ES-I3 (cell line): ENCODE measurements around the gene DIPK1A.
"Not testable (repeated sequence)": the region's sequence is repeated elsewhere in the genome, so short reads cannot be mapped to it uniquely, and the experiment has no call there.

Source experiments
- H3K36me3 ChIP-seq: 2 replicates; pipeline ENCODE4 v1.6.1; 2013; ENCODE audit warnings: mild to moderate bottlenecking, low read length, control low read depth, moderate library complexity; ENCODE audit not compliant: insufficient read depth
- H3K4me1 ChIP-seq: 2 replicates; pipeline ENCODE4 v1.6.1; 2013; ENCODE audit warnings: mild to moderate bottlenecking, control low read depth, low read length; ENCODE audit not compliant: insufficient read depth
- H3K9ac ChIP-seq: 2 replicates; pipeline ENCODE4 v1.6.1; 2013; ENCODE audit warnings: low read depth, mild to moderate bottlenecking, low read length, moderate library complexity
- H3K9me3 ChIP-seq: 2 replicates; pipeline ENCODE4 v1.6.1; 2013; ENCODE audit warnings: mild to moderate bottlenecking, low read length, moderate library complexity; ENCODE audit not compliant: control insufficient read depth, insufficient read depth

The DIPK1A gene

DNA sequence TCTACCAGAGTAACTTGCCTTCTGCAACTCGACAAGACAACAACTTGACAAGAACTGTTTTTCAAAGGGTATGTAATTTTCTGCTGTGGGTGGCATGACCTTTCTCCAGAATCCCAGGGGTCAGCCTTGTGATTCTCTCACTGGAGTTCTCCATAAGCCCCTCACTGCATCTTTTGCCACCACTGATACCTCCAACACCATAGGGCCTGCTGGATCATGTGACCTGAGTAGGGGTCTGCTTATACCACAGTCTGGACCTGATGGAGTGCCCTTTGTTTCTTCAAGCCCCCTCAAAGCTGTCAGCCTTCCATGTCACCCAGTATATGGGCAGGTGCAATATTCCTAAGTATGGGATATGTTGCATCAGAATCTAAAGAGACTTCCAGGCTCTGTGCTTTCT is 31.6 kb upstream of the DIPK1A start:
- Histone ChIP-seq H3K9me3 (no peaks in the 10 kb centered on the region), H3K4me1 (no peaks in the 10 kb centered on the region; the same call in 1 of the 2 replicates), H3K9ac (no peak overlapping the region), H3K36me3 (no peaks in the 10 kb centered on the region)

DNA sequence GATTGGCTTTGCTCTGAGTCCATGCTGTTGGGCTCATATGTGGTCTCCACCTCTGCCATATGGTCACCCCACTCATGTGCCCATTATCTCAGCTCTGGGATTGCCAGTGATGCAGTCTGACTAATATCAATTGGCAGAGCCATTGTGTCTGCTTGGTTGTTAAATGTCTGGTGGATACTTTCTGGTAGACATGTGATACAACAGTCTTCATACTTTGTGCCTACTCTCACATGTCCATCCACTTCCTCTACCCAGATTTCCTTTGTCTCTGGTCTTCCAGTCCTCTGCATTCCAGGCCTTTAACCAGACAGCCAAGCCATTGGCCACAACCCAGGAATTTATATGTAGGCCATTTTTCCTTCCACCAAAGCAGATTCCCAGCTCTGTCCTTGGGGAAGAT is 30.8 kb upstream of the DIPK1A start:
- H3K9ac ChIP-seq: no peak overlapping the region
- H3K9me3 ChIP-seq: no peaks in the 10 kb centered on the region
- no peaks in the 10 kb centered on the region for H3K36me3 ChIP-seq
- H3K4me1 ChIP-seq: no peaks in the 10 kb centered on the region; the same call in 1 of the 2 replicates

DNA sequence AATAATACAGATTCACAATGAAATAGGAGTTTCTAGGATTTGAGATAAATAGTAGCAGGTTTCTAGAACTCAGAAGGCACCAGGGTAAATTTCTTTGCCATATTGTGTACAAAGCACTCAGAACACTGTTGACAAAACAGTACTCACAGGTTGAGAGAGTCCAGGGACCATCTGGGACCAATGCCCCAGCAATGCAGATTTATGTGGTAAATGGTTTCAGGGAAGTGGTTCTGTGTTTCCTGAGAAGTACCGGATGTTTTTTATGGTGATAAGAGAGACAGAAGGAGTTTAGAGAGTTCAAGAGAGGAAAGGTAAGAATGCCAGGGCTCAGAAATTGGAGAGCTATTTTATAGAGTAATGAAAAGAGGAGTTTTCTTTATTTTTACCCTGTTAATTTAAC is 29.6 kb upstream of the DIPK1A start:
- no peaks in the 10 kb centered on the region for H3K36me3 ChIP-seq
- no peaks in the 10 kb centered on the region; the same call in 1 of the 2 replicates for H3K4me1 ChIP-seq
- no peak overlapping the region for H3K9ac ChIP-seq
- H3K9me3 ChIP-seq: no peaks in the 10 kb centered on the region

DNA sequence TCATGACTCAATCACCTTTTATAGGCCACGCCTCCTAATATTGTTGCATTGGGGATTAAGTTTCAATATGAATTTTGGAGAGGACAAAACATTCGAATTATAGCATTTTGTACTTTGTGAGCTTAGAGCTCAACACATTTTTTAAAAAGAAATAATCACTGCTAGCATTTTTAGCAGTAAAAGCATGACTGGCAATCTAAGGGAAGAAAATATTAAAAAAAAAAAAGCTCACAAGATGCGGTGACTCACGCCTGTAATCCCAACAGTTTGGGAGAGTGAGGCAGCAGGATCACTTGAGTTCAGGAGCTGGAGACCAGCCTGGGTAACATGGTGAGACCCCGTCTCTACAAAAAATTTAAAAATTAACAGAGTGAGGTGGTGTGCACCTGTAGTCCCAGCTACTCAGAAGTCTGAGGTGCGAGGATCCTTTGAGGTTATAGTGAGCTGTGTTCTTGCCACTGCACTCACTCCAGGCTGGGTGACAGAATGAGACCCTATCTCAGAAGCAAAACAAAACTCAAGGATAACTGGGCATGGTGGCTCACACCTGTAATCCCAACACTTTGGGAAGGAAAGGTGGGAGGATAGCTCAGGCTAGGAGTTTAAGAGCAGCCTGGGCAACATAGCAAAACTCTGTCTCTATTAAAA is 28.8 kb upstream of the DIPK1A start:
- Histone ChIP-seq H3K36me3 (no peaks in the 10 kb centered on the region), H3K9me3 (no peaks in the 10 kb centered on the region), H3K9ac (no peak overlapping the region), H3K4me1 (no peaks in the 10 kb centered on the region)

DNA sequence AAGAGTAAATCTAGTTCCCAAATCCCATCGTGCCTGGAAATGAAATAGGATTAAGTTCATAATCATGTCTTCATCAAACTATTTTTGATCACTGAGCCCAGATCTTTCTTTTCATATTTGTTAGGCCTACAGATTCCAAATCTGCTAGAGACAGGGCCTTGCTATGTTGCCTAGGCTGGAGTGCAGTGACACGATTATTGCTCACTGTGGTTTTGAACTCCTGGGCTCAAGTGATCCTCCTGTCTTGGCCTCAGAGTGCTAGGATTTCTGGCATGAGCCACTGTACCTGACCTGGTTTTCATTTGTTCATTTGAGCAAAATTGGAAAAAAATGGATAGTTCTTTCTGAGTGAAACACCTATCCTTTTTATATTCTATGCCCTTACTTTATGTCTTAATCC is 28.0 kb upstream of the DIPK1A start:
- Histone ChIP-seq H3K9ac (no peak overlapping the region), H3K9me3 (no peaks in the 10 kb centered on the region), H3K4me1 (no peaks in the 10 kb centered on the region), H3K36me3 (no peaks in the 10 kb centered on the region)

DNA sequence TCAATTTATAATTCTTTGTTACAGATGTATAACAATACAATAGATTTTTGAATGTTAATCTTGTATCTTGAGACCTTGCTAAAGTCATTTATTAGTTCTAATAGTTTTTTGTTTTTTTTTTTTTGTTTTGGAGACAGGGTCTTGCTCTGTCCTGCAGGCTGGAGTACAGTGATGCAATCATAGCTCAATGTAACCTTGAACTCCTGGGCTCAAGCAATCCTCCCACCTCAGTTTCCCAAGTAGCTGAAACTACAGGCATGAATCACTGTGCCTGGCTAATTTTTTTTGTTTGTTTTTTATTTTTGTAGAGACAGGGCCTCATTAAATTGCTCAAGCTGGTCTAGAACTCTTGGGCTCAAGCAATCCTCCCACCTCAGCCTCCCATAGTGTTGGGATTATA is 26.2 kb upstream of the DIPK1A start:
- H3K36me3 ChIP-seq: no peaks in the 10 kb centered on the region
- H3K9ac ChIP-seq: no peak overlapping the region
- no peaks in the 10 kb centered on the region for H3K9me3 ChIP-seq
- H3K4me1 ChIP-seq: no peaks in the 10 kb centered on the region

DNA sequence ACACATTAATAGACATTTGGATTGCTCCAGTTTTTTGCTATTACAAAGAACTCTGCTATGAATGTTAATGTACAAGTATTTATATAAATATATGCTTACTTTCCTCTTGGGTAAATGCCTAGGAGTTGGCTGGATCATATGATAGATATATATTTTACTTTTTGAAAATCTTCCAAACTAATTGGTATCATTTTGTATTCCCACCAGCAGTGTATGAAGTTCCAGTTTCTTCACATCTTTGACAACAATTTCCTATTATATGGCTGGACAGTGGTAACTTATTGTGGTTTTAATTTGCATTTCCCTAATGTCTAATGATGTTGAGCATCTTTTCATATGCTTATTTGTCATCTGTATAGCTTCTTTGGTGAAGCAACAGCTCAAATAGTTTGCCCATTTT is 23.8 kb upstream of the DIPK1A start:
- H3K9ac ChIP-seq: no peak overlapping the region
- no peaks in the 10 kb centered on the region for H3K9me3 ChIP-seq
- H3K36me3 ChIP-seq: no peaks in the 10 kb centered on the region
- H3K4me1 ChIP-seq: no peaks in the 10 kb centered on the region

DNA sequence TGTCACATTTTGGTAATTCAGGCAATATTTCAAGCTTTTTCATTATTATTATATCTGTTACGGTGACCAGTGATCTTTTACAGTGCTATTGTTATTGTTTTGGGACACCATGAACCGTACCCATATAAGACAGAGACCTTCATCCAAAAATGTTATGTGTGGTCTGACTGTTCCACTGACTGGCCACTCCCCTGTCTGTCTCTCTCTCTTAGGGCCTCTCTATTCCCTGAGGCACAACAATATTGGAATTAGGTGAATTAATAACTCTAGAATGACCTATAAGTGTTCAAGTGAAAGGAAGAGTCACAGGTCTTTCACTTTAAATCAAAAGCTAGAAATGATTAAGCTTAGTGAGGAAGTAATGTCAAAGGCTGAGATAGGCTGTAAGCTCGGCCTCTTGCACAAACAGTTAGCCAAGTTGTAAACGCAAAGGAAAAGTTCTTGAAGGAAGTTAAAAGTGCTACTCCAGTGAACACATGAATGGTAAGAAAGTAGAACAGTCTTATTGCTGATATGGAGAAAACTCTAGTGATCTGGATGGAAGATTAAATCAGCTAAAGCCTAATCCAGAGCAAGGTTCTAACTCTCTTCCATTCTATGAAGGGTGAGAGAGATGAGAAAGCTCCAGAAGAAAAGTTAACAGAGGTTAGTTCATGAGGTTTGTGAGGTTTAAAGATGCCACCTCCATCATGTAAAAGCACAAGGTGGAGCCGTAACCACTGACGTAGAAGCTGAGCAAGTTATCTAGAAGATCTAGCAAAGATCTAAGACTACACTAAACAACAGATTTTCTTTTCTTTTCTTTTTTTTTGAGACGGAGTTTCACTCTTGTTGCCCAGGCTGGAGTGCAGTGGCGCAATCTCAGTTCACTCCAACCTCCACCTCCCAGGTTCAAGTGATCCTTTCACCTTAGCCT is 19.7 kb upstream of the DIPK1A start:
- Histone ChIP-seq H3K4me1 (no peaks in the 10 kb centered on the region), H3K9me3 (no peaks in the 10 kb centered on the region), H3K9ac (no peak overlapping the region), H3K36me3 (no peaks in the 10 kb centered on the region)

DNA sequence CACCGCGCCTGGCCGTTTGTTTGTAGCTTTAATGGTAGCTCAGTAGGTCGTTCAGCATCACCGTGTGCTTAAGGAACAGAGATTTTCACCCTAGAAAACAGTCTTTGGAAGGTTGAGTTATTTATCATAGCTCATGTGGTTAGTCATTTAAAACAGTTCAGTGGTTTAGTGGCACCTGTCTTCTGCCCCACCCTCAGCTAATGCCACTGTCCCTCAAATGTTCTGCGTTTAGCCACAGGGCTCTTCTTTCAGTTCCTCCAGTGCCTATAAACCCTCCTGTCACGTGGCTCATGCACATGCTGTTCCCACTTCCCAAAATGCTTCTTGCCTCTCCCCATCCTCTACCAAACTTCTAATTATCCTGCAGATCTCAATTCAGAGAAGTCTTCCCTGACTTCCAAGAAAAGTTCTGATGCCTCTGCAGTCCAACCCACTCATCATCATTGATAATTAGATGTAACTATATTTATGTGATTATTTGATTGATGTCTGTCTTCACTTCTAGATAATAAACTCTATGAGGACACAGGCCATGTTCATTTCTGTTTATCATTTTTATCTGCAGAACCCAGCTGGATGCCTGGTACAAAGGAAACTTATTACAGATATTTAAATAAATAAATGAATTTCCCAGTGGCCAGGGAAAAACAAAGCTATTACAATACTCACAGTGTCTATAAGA is 14.4 kb upstream of the DIPK1A start:
- Histone ChIP-seq H3K36me3 (no peaks in the 10 kb centered on the region), H3K4me1 (peaks cover 7% of the 10 kb centered on the region), H3K9ac (no peak overlapping the region), H3K9me3 (no peaks in the 10 kb centered on the region)

DNA sequence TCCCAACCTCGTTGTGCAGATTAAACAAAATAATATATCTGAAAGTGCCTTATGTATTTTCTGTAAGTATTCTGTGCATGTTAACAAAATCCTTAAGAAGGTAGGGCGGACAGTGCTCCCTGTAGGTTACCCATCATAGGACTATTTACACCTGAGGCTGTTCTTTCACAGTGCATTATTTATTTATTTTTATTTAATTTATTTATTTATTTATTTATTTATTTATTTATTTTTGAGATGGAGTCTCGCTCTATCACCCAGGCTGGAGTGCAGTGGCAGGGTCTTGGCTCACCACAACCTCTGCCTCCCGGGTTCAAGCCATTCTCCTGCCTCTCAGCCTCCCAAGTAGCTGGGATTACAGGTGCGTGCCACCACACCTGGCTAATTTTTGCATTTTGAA is 12.8 kb upstream of the DIPK1A start:
- H3K4me1 ChIP-seq, H3K9ac ChIP-seq, H3K9me3 ChIP-seq, H3K36me3 ChIP-seq: not testable (repeated sequence)

DNA sequence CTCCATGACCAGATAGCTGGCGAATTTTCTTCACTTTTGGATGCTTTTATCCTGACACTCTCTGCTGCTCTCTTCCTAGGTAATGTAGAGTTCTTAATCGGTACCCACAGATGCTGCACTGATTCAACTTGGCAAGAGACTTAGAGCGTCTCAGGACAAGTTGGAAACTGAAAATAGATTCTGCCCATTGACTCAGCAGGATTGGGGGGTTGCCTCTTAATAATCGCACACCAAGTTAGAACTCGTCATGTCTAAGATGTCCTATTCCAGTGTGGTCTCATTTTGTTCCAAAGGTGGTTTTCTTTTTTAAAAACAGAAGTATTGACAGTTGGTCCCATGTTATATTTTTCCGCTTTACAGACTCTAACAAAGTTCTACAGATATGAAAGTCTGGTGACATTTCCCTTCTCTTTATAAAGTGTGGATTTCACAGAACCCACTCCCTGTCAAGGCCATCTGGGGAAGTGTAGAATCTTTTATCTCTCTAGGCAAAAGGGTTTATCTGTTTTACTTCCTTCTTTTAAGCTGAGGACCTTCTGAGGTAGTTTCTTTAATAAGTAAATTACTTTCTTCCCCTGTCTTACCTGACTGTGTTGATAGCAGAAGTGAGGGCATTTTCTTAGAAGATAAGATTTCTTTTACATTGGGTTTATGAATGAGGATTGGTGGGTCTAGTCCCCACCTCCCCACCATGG is 12.1 kb upstream of the DIPK1A start:
- Histone ChIP-seq H3K36me3 (no peaks in the 10 kb centered on the region), H3K9me3 (no peaks in the 10 kb centered on the region), H3K9ac (no peak overlapping the region), H3K4me1 (peaks cover 7% of the 10 kb centered on the region)

DNA sequence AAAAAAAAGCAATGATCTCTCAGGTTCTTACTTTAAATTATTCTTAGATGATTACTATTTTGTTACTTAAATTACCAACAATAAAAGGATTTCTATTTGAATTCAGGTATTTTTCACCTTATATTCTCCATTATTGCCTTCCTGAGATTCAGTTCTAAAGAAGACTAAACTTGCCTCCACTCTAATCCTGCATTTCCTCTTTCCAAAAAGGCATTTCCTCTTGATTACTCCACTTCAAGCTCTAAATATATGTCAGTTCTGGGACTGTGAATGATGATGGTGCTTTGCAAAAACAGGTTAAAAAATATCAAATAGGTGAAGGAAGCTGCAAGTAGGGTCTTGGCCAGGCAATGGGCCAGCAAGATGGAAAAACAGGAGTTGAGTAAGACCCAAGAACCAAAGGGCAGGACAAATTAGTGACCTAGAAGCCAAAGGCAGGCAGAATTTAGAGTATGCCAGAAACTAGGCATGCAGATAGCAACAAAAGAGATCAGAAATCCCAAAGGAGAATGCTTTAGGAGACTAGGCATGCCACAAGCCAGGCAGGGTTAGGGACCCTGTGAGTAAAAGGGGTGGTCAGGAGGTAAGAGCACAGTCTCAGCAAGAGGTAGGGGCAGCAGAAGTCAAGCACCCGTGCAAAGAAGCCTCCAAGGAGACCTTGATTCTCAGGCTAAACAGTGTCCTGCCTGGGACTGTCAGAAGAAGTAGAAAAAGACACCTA is 11.3 kb upstream of the DIPK1A start:
- Histone ChIP-seq H3K9ac (no peak overlapping the region), H3K4me1 (peaks cover 7% of the 10 kb centered on the region), H3K36me3 (no peaks in the 10 kb centered on the region), H3K9me3 (no peaks in the 10 kb centered on the region)

DNA sequence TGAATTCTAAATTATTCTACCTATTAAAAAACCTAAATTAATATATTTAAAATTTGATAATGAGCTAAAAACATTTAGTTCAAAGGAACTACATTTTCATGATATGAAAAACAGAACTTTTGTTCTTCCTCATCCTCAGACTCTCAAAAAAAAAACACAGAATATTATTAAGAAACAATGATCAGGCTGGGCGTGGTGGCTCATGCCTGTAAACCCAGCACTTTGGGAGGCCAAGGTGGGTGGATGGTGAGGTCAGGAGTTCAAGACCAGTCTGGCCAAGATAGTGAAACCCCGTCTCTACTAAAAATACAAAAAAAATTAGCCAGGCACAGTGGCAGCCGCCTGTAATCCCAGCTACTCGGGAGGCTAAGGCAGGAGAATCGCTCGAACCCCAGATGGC is 10.7 kb upstream of the DIPK1A start:
- H3K9ac ChIP-seq: not testable (repeated sequence)

More for the DNA sequence above, 10.7 kb upstream of the DIPK1A start:
- H3K36me3 ChIP-seq, H3K4me1 ChIP-seq, H3K9me3 ChIP-seq: not testable (repeated sequence)
